B cell (primary cell): Measurements from ENCODE around the gene MTPN. TPM values are rescaled to one million over a fixed set of nuclear protein-coding genes. Genes with fewer than 3 reads are reported as not detected.

ENCODE experiments used
- ATAC-seq: fragments of 200-7000 bp; cut with Tn5 transposase; one replicate; pipeline ENCODE4 v1.10.0; 2021; ENCODE audit warnings: low read depth, mild to moderate bottlenecking, moderate number of reproducible peaks, moderate library complexity
- CTCF ChIA-PET: fragments of 350-600 bp; sonication (Branson Sonifier 250); formaldehyde crosslinking; loops from one replicate; lab custom pipeline; 2021; ENCODE audit warnings: antibody characterized with exemption, inconsistent platforms; lab: Charles Lee
- POLR2A ChIA-PET: fragments of 350-600 bp; sonication (Branson Sonifier 250); formaldehyde crosslinking; loops from one replicate; lab custom pipeline; 2021; ENCODE audit warnings: antibody characterized with exemption; lab: Charles Lee
- DNase-seq: peaks from one replicate; pipeline ENCODE4 v3.0.0; 2013
- H2AFZ ChIP-seq: 2 replicates; pipeline ENCODE4 v1.6.1; 2012; ENCODE audit warnings: mild to moderate bottlenecking, low read depth, low read length; ENCODE audit not compliant: insufficient read depth, poor library complexity, severe bottlenecking
- H3K27ac ChIP-seq, 2 donors: 1 replicate in 1 of 2; 2 replicates in 1 of 2; pipeline ENCODE4 v1.5.1; 2012 to 2013; ENCODE audit warnings: low read length in 2 of 2, mild to moderate bottlenecking in 2 of 2, moderate library complexity in 1 of 2
- H3K27me3 ChIP-seq, 4 experiments: fragments of 200-600 bp in 1 of 4; sonication (generic) in 1 of 4; replicated peaks in 1 of 4; 1 replicate in 2 of 4; 2 replicates in 2 of 4; pipeline versions ENCODE4 v1.6.1 to v1.7.0; 2013 to 2016; ENCODE audit warnings: low read length in 3 of 4, mild to moderate bottlenecking in 2 of 4, mixed read lengths in 1 of 4, moderate library complexity in 1 of 4; ENCODE audit not compliant: insufficient read depth in 4 of 4, control insufficient read depth in 3 of 4; ENCODE audit errors: control extremely low read depth in 1 of 4
- H3K36me3 ChIP-seq, 2 experiments: replicated peaks in 1 of 2; 1 replicate in 1 of 2; 2 replicates in 1 of 2; pipeline versions ENCODE4 v1.6.1 to v1.7.1; 2013; ENCODE audit warnings: low read length in 1 of 2; ENCODE audit not compliant: insufficient read depth in 2 of 2, control insufficient read depth in 1 of 2; ENCODE audit errors: control extremely low read depth in 1 of 2, extremely low read depth in 1 of 2
- H3K4me1 ChIP-seq, 2 donors: fragments of 200-600 bp in 1 of 2; sonication (generic) in 1 of 2; 1 replicate in 1 of 2; 2 replicates in 1 of 2; pipeline versions ENCODE4 v1.5.1 to v1.6.1; 2013 to 2017; ENCODE audit warnings: low read length in 2 of 2; ENCODE audit not compliant: control insufficient read depth in 2 of 2, insufficient read depth in 2 of 2
- H3K4me2 ChIP-seq: replicated peaks from 2 replicates; pipeline ENCODE3; 2012; ENCODE audit warnings: mild to moderate bottlenecking, low read depth, low read length; ENCODE audit not compliant: poor library complexity, severe bottlenecking
- H3K4me3 ChIP-seq, 5 experiments: fragments of 200-600 bp in 1 of 5; sonication (generic) in 1 of 5; 1 replicate in 3 of 5; 2 replicates in 2 of 5; pipeline versions ENCODE4 v1.5.1 to v1.7.0; 2011 to 2016; ENCODE audit warnings: low read length in 4 of 5, mild to moderate bottlenecking in 4 of 5, low read depth in 2 of 5, control low read depth in 1 of 5, moderate library complexity in 1 of 5; ENCODE audit not compliant: insufficient read depth in 1 of 5; ENCODE audit errors: control extremely low read depth in 1 of 5, extremely low read depth in 1 of 5
- H3K79me2 ChIP-seq: fragments of 200-600 bp; sonication (generic); one replicate; pipeline ENCODE4 v1.6.0; 2016; ENCODE audit warnings: low read length; ENCODE audit not compliant: control insufficient read depth, insufficient read depth
- H3K9ac ChIP-seq: fragments of 200-600 bp; sonication (generic); 2 replicates; pipeline ENCODE4 v1.6.1; 2017; ENCODE audit warnings: mild to moderate bottlenecking, low read length, moderate library complexity
- H3K9me3 ChIP-seq, 3 donors: one replicate each; pipeline versions ENCODE4 v1.6.1 to v1.7.1; 2013; ENCODE audit warnings: low read length in 2 of 3; ENCODE audit not compliant: control insufficient read depth in 2 of 3, insufficient read depth in 1 of 3; ENCODE audit errors: control extremely low read depth in 1 of 3
- H4K20me1 ChIP-seq: 2 replicates; pipeline ENCODE4 v1.6.0; 2012; ENCODE audit warnings: mild to moderate bottlenecking, low read length; ENCODE audit not compliant: insufficient read depth, control insufficient read depth, poor library complexity, severe bottlenecking
- H3K27ac Mint-ChIP-seq: one replicate; pipeline ENCODE4 v1.8.0; 2021; ENCODE audit warnings: mixed read lengths
- H3K27me3 Mint-ChIP-seq: one replicate; pipeline ENCODE4 v1.8.0; 2021; ENCODE audit warnings: mixed read lengths
- H3K4me1 Mint-ChIP-seq: one replicate; pipeline ENCODE4 v1.8.0; 2021; ENCODE audit warnings: mixed read lengths
- H3K4me3 Mint-ChIP-seq: one replicate; pipeline ENCODE4 v1.8.0; 2021; ENCODE audit warnings: mixed read lengths
- H3K9me3 Mint-ChIP-seq: one replicate; pipeline ENCODE4 v1.8.0; 2022; ENCODE audit warnings: mixed read lengths; ENCODE audit not compliant: insufficient read depth
- EZH2 ChIP-seq: IDR thresholded peaks from 2 replicates; pipeline ENCODE4 v1.6.1; 2012; ENCODE audit warnings: borderline replicate concordance, low read depth, mild to moderate bottlenecking, moderate library complexity, low read length; ENCODE audit not compliant: insufficient read depth, poor library complexity, severe bottlenecking
- WGBS: methylation state at CpG from one replicate; pipeline ENCODE4 v1.1.5; 2013; ENCODE audit warnings: missing lambda C conversion rate; ENCODE audit not compliant: insufficient coverage; 5-methylcytosine and 5-hydroxymethylcytosine counted together
- intact Hi-C: fragments of 100-400 bp; cut with micrococcal nuclease; formaldehyde crosslinking; loops from one replicate; pipeline ENCODE4 v1.10.0; 2022
- polyA plus RNA-seq: library from polyadenylated mRNA; depleted of rRNA; stranded (reverse); fragments of >200 nt; gene quantifications from 2 replicates; pipeline ENCODE4 v1.2.3, GENCODE V29; 2012
- total RNA-seq, 2 donors: library from RNA; stranded (reverse); fragments of 120-200 nt in 1 of 2; gene quantifications; 1 replicate in 1 of 2; 2 replicates in 1 of 2; pipeline versions ENCODE4 v1.2.3 to v1.2.4, GENCODE V29; 2013 to 2022
- TF ChIP-seq, protein P1 (sequence below): fragments of 200-600 bp; IDR thresholded peaks from one replicate; pipeline ENCODE4 v1.8.0; 2022; ENCODE audit warnings: antibody characterized with exemption, mild to moderate bottlenecking

Gene MTPN
- total and polyA plus RNA-seq, 2 donors (not counting 1 experiment from before 2014, with no cell fraction given), result 60.5 to 115 TPM

DNA sequence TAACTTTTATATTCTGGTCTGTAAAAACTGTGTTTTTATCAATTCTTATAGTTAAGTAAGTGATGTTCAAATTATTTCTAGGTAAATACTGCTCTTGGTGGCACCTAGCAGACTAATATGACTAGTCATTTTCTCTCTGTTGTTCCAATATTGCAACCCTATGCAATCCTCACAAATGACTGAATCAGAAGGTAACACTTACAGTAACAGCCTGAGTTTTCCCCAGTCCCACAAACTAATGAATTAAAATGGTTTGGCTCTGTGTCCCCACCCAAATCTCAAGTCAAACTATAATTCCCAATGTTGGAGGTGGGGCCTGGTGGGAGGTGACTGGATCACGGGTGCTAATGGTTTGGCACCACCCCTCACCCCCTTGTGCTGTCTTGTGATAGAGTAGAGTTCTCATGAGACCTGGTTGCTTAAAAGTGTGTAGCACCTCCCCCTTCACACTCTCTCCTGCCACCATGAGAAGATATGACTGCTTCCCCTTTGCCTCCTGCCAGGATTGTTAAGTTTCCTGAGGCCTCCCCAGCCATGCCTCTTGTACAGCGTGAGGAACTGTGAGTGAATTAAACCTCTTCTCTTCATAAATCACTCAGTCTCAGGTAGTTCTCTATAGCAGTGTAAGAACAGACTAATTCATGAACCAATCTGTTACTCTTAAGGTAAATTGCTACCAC is 43.5 kb downstream of the MTPN start:
- Histone ChIP-seq H2AFZ (no peak overlapping the region), H3K4me2 (no peak overlapping the region), H3K4me3 (no peak overlapping the region), H3K9ac (no peak overlapping the region), H3K9me3 (no peaks in the 10 kb centered on the region), H4K20me1 (peaks cover 96% of the 10 kb centered on the region), H3K4me1 (peaks cover 10 to 32% of the 10 kb centered on the region in 2 donors), H3K36me3 (peaks cover 7 to 31% of the 10 kb centered on the region in 2 experiments), H3K27ac (peak overlapping the region in 1 of 2 donors; percentile 10), H3K27me3 (no peaks in the 10 kb centered on the region), H3K79me2 (peaks cover 90% of the 10 kb centered on the region)
- Mint-ChIP-seq H3K4me3 (no peak overlapping the region), H3K4me1 (peaks cover 72% of the 10 kb centered on the region), H3K9me3 (no peaks in the 10 kb centered on the region), H3K27me3 (no peaks in the 10 kb centered on the region), H3K27ac (peak overlapping the region; percentile 32)
- no peak for DNase-seq
- POLR2A ChIA-PET, result interaction anchor here (0.6 kb wide), 1 partner anchor 67 kb away, joined by 7 read pairs; no protein-coding TSS in a partner anchor
- CTCF ChIA-PET, result no interaction called here
- TF ChIP-seq EZH2, result no peak
- TF ChIP-seq, protein P1, sequence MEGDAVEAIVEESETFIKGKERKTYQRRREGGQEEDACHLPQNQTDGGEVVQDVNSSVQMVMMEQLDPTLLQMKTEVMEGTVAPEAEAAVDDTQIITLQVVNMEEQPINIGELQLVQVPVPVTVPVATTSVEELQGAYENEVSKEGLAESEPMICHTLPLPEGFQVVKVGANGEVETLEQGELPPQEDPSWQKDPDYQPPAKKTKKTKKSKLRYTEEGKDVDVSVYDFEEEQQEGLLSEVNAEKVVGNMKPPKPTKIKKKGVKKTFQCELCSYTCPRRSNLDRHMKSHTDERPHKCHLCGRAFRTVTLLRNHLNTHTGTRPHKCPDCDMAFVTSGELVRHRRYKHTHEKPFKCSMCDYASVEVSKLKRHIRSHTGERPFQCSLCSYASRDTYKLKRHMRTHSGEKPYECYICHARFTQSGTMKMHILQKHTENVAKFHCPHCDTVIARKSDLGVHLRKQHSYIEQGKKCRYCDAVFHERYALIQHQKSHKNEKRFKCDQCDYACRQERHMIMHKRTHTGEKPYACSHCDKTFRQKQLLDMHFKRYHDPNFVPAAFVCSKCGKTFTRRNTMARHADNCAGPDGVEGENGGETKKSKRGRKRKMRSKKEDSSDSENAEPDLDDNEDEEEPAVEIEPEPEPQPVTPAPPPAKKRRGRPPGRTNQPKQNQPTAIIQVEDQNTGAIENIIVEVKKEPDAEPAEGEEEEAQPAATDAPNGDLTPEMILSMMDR, result no peak
- no peak for ATAC-seq
- WGBS, result no CpG with 5 or more reads among the region's 2 CpGs
- intact Hi-C loops, result no loop called here

DNA sequence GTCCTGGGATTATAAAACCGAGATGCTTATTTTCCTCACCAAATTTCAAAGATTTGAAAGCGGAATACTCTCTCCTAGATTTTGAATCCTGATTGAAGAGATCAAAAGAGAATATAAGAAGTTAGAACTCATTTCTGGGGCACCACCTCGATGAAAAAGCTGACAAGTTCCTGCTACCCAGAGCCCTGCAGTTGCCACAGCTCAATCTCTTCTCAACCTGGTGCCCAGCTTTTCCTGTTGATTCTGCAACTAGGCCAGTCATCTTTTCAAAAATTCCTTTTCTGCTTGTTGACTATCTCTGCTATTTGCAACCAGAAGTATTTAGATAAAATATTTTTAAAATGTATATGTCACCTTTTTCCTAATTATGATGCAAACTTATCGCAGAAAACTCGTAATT is 45.0 kb downstream of the MTPN start:
- Mint-ChIP-seq H3K4me1 (peaks cover 62% of the 10 kb centered on the region), H3K4me3 (no peak overlapping the region), H3K27ac (peak overlapping the region; percentile 22), H3K9me3 (no peaks in the 10 kb centered on the region), H3K27me3 (no peaks in the 10 kb centered on the region)
- intact Hi-C loops, result no loop called here
- Histone ChIP-seq H3K27me3 (no peaks in the 10 kb centered on the region), H3K4me1 (peaks cover 6 to 26% of the 10 kb centered on the region in 2 donors), H3K4me3 (no peak overlapping the region), H2AFZ (no peak overlapping the region), H3K79me2 (peaks cover 74% of the 10 kb centered on the region), H3K9me3 (no peaks in the 10 kb centered on the region), H3K36me3 (peaks cover 13 to 41% of the 10 kb centered on the region in 2 experiments), H3K27ac (no peak overlapping the region), H3K9ac (no peak overlapping the region), H3K4me2 (no peak overlapping the region), H4K20me1 (peaks cover 89% of the 10 kb centered on the region)
- POLR2A ChIA-PET, result no interaction called here
- TF ChIP-seq EZH2, result no peak
- TF ChIP-seq, protein P1, result no peak
- CTCF ChIA-PET, result no interaction called here
- no peak for ATAC-seq
- no peak for DNase-seq
- 20% methylated on average over 1 of the region's 5 CpGs for WGBS
